ENCODE results near the gene HM13.

Gene HM13

DNA sequence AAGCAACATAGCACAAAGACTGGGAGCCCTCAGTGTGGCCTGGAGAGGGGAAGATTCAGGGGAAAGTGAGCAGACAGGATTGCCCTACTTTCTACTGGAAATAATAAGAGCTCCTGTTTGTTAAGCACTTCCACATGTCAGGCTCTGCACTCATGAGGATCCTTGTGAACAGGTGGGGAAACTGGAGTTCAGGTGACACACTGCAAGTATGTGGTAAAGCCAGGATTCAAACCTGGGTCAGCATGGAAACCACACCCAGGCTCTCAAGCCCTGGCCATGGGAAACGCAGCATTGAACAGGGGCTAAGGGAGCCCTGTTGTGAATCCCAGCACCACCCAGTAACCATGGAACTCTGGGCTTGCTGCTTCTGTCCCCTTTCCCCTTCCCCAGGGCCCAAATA is 48.0 kb downstream of the HM13 start:
- Histone ChIP-seq H3K27ac (no peak overlapping the region), H3K36me3 (ENCODE audit: control insufficient read depth, insufficient read depth, low read length) (no peaks in the 10 kb centered on the region), H3K9me3 (ENCODE audit: control insufficient read depth, low read length) (no peaks in the 10 kb centered on the region), H3K4me2 (ENCODE audit: low read length) (no peak overlapping the region), H3K9ac (no peak overlapping the region), H2AFZ (no peak overlapping the region), H3K4me1 (no peaks in the 10 kb centered on the region), H3K79me2 (no peaks in the 10 kb centered on the region), H3K27me3 (ENCODE audit: control insufficient read depth, insufficient read depth, low read length) (no peaks in the 10 kb centered on the region), H3K4me3 (ENCODE audit: low read depth, low read length) (no peak overlapping the region)
- TF ChIP-seq, protein P1, sequence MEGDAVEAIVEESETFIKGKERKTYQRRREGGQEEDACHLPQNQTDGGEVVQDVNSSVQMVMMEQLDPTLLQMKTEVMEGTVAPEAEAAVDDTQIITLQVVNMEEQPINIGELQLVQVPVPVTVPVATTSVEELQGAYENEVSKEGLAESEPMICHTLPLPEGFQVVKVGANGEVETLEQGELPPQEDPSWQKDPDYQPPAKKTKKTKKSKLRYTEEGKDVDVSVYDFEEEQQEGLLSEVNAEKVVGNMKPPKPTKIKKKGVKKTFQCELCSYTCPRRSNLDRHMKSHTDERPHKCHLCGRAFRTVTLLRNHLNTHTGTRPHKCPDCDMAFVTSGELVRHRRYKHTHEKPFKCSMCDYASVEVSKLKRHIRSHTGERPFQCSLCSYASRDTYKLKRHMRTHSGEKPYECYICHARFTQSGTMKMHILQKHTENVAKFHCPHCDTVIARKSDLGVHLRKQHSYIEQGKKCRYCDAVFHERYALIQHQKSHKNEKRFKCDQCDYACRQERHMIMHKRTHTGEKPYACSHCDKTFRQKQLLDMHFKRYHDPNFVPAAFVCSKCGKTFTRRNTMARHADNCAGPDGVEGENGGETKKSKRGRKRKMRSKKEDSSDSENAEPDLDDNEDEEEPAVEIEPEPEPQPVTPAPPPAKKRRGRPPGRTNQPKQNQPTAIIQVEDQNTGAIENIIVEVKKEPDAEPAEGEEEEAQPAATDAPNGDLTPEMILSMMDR (IDR thresholded peaks at IDR 0.05): no peak

DNA sequence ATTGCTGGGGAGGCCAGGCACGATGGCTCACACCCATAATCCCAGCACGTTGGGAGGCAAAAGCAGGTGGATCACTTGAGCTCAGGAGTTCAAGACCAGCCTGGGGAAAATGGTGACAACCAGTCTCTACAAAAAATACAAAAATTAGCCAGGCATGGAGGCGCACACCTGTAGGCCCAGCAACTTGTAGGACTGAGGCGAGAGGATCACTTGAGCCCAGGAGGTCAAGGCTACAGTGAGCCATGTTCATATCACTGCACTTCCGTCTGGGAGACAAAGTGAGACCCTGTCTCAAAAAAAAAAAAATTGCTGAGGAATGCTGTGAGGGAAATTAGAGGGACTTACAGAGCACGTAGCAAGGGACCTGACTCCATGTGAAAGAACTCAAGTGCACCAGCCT is 50.0 kb downstream of the HM13 start:
- Histone ChIP-seq H3K9me3 (ENCODE audit: control insufficient read depth, low read length) (no peaks in the 10 kb centered on the region), H3K4me1 (no peaks in the 10 kb centered on the region), H3K27ac (no peak overlapping the region), H3K9ac (no peak overlapping the region), H3K27me3 (ENCODE audit: control insufficient read depth, insufficient read depth, low read length) (no peaks in the 10 kb centered on the region), H2AFZ (no peak overlapping the region), H3K4me2 (ENCODE audit: low read length) (no peak overlapping the region), H3K4me3 (ENCODE audit: low read depth, low read length) (no peak overlapping the region), H3K79me2 (no peaks in the 10 kb centered on the region), H3K36me3 (ENCODE audit: control insufficient read depth, insufficient read depth, low read length) (no peaks in the 10 kb centered on the region)
- TF ChIP-seq, protein P1 (IDR thresholded peaks at IDR 0.05): no peak

DNA sequence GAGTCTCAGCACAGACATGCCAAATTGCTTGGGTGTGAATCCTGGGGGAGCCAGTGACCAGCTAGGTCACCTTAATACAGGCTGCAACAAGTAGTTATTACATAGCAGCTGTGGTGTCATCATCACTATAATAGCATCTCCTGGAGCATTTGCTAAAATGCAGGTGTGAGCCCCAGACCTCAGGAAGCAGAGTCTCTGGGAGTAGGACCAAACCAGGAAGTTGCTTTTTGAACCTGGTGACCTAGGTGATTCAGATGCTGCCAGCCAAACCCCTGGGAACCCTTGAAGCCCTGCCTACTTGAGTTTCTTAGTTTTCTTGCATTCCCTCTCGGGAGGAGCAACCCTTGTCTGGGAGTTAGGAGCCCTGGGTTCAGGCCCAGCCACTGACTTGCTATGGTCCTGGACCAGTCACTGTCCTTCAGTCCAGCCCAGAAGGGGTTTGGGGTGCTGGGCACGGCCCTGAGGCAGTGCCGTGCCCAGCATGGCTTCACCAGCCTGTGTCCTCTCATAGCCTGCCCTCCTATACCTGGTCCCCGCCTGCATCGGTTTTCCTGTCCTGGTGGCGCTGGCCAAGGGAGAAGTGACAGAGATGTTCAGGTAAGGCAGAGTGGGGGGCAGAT is 51.6 kb downstream of the HM13 start:
- Histone ChIP-seq H3K4me2 (ENCODE audit: low read length) (no peak overlapping the region), H3K79me2 (no peaks in the 10 kb centered on the region), H3K9me3 (ENCODE audit: control insufficient read depth, low read length) (no peaks in the 10 kb centered on the region), H3K27ac (no peak overlapping the region), H3K36me3 (ENCODE audit: control insufficient read depth, insufficient read depth, low read length) (no peaks in the 10 kb centered on the region), H3K9ac (no peak overlapping the region), H3K27me3 (ENCODE audit: control insufficient read depth, insufficient read depth, low read length) (no peaks in the 10 kb centered on the region), H3K4me1 (no peaks in the 10 kb centered on the region), H3K4me3 (ENCODE audit: low read depth, low read length) (no peak overlapping the region), H2AFZ (no peak overlapping the region)
- TF ChIP-seq, protein P1 (IDR thresholded peaks at IDR 0.05): no peak

GRCh38 chr20:31566319-31566657 is 52.0 kb downstream of the HM13 start:
- Histone ChIP-seq H3K9ac (no peak overlapping the region), H2AFZ (no peak overlapping the region), H3K9me3 (ENCODE audit: control insufficient read depth, low read length) (no peaks in the 10 kb centered on the region), H3K79me2 (no peaks in the 10 kb centered on the region), H3K27ac (no peak overlapping the region), H3K4me2 (ENCODE audit: low read length) (no peak overlapping the region), H3K27me3 (ENCODE audit: control insufficient read depth, insufficient read depth, low read length) (no peaks in the 10 kb centered on the region), H3K36me3 (ENCODE audit: control insufficient read depth, insufficient read depth, low read length) (no peaks in the 10 kb centered on the region), H3K4me1 (no peaks in the 10 kb centered on the region), H3K4me3 (ENCODE audit: low read depth, low read length) (no peak overlapping the region)
- TF ChIP-seq, protein P1 (IDR thresholded peaks at IDR 0.05): no peak

- no peak overlapping the region for H3K9ac ChIP-seq
- TF ChIP-seq, protein P1 (IDR thresholded peaks at IDR 0.05): no peak
- H3K4me1 ChIP-seq: no peaks in the 10 kb centered on the region
- no peaks in the 10 kb centered on the region for H3K9me3 ChIP-seq (ENCODE audit: control insufficient read depth, low read length)
- no peaks in the 10 kb centered on the region for H3K36me3 ChIP-seq (ENCODE audit: control insufficient read depth, insufficient read depth, low read length)
- no peak overlapping the region for H3K4me2 ChIP-seq (ENCODE audit: low read length)
- H2AFZ ChIP-seq: no peak overlapping the region
- H3K27me3 ChIP-seq (ENCODE audit: control insufficient read depth, insufficient read depth, low read length): no peaks in the 10 kb centered on the region
- H3K79me2 ChIP-seq: no peaks in the 10 kb centered on the region
- no peak overlapping the region for H3K4me3 ChIP-seq (ENCODE audit: low read depth, low read length)
- no peak overlapping the region for H3K27ac ChIP-seq
These were observed 52.6 kb downstream of the HM13 start for GRCh38 chr20:31566658-31567379.
